ENCODE results near the gene KCTD6. TPM values are rescaled to one million over a fixed set of nuclear protein-coding genes. Genes with fewer than 3 reads are reported as not detected.

Gene KCTD6
- total RNA-seq, 4 donors from 2014 or later = 4.3 to 8.3 (median 5.8) TPM

DNA sequence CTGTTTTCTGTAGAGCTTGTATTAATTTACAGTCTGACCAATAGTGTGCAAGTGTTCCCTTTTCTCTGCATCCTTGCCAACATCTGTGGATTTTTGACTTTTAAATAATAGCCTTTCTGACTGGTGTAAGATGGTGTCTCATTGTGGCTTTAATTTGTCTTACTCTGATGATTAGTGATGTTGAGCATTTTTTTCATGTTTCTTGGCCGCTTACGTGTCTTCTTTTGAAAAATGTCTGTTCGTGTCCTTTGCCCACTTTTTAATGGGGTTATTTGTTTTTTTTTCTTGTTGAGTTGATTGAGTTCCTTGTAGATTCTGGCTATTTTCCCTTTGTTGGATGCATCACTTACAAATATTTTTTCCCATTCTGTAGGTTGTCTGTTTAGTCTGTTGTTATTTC, 52.6 kb downstream of the KCTD6 start:
- no peak for DNase-seq
- ATAC-seq = no peak
- H3K36me3 ChIP-seq = no peaks in the 10 kb centered on the region
- H3K27ac ChIP-seq = no peak overlapping the region
- H3K4me3 ChIP-seq = no peak overlapping the region
- intact Hi-C loops (cut with DNase I; ENCODE audit: low total_unique reads) = no loop called here
- in situ Hi-C loops (cut with MboI; ENCODE audit: low sequenced_read_pairs in 4 of 4) = loop anchor here in 1 of 4 donors (25.0 kb wide), 1 partner anchor 357 kb away; no protein-coding TSS in a partner anchor
- H3K4me1 ChIP-seq = no peaks in the 10 kb centered on the region
- TF ChIP-seq CTCF (IDR thresholded peaks at IDR 0.05 in 4 of 5, conservative IDR thresholded peaks at IDR 0.05 in 1 of 5) (no peak), POLR2A (IDR thresholded peaks at IDR 0.05) (no peak)
- H3K27me3 ChIP-seq = no peaks in the 10 kb centered on the region
- no peaks in the 10 kb centered on the region for H3K9me3 ChIP-seq

GRCh38 chr3:58551636-58552180, 59.8 kb downstream of the KCTD6 start:
- no peaks in the 10 kb centered on the region for H3K4me1 ChIP-seq
- intact Hi-C loops (cut with DNase I; ENCODE audit: low total_unique reads) (no loop called here), in situ Hi-C loops (cut with MboI; ENCODE audit: low sequenced_read_pairs in 4 of 4) (no loop called here)
- H3K27ac ChIP-seq = no peak overlapping the region
- no peak for DNase-seq
- no peak for ATAC-seq
- H3K27me3 ChIP-seq = no peaks in the 10 kb centered on the region
- no peak for TF ChIP-seq CTCF (IDR thresholded peaks at IDR 0.05 in 4 of 5, conservative IDR thresholded peaks at IDR 0.05 in 1 of 5)
- no peak for TF ChIP-seq POLR2A (IDR thresholded peaks at IDR 0.05)
- no peaks in the 10 kb centered on the region for H3K36me3 ChIP-seq
- H3K9me3 ChIP-seq = no peaks in the 10 kb centered on the region
- H3K4me3 ChIP-seq = no peak overlapping the region

Other genes with a start within 250 kb of the KCTD6 start
- 10 to 100 TPM; 16.6 to 28.9 (median 17.1) TPM for gene RPP14, start 185.9 kb upstream of the KCTD6 start, total RNA-seq
- 10 to 100 TPM; 14.1 to 26.2 (median 21.7) TPM for gene HTD2, start 185.6 kb upstream of the KCTD6 start, total RNA-seq
- 10 to 100 TPM; 21.6 to 33.6 (median 24.4) TPM for gene PXK, start 159.2 kb upstream of the KCTD6 start, total RNA-seq
- gene PDHB, start 58.3 kb upstream of the KCTD6 start, total RNA-seq = 100 to 1,000 TPM; 131 to 195 (median 169) TPM
- 10 to 100 TPM in 1 of 4 donors, 1 to 10 TPM in 3; 1.6 to 10.4 (median 5.7) TPM for gene ACOX2, start 45.1 kb downstream of the KCTD6 start, total RNA-seq
- gene FAM107A, start 85.3 kb downstream of the KCTD6 start, total RNA-seq = 10 to 100 TPM; 21.1 to 28.5 (median 27.6) TPM
- gene FAM3D, start 174.7 kb downstream of the KCTD6 start, total RNA-seq = under 1 TPM in 1 of 4 donors, not detected in 3; 0.83 TPM